NB4 (cell line): ENCODE data around the gene TNFSF13.
"Not testable (repeated sequence)": the region's sequence is repeated elsewhere in the genome, so short reads cannot be mapped to it uniquely, and the experiment has no call there.

Experiments used
- DNase-seq: peaks from one replicate; pipeline ENCODE4 v3.0.0; 2010; ENCODE audit warnings: low read depth
- H3K4me3 ChIP-seq: one replicate; pipeline ENCODE4 v1.5.1; 2011; ENCODE audit warnings: mild to moderate bottlenecking, low read depth, low read length, moderate library complexity
- CTCF ChIP-seq: IDR thresholded peaks from one replicate; pipeline ENCODE4 v1.5.1; 2012; ENCODE audit warnings: low read depth, low read length
- MAX ChIP-seq: IDR thresholded peaks from 2 replicates; pipeline ENCODE4 v1.6.1; 2011; ENCODE audit warnings: low read depth, low read length
- MYC ChIP-seq: IDR thresholded peaks from 2 replicates; pipeline ENCODE4 v1.6.1; 2011; ENCODE audit warnings: low read depth, low read length
- POLR2A ChIP-seq: IDR thresholded peaks from 2 replicates; pipeline ENCODE4 v1.6.1; 2011; ENCODE audit warnings: mild to moderate bottlenecking; ENCODE audit not compliant: insufficient read length; ENCODE audit errors: extremely low read depth

Gene TNFSF13

GRCh38 chr17:7591596-7591995, 33.0 kb downstream of the TNFSF13 start:
- TF ChIP-seq MYC, result no peak
- no peak for TF ChIP-seq CTCF
- no peak for TF ChIP-seq POLR2A
- TF ChIP-seq MAX, result no peak
- no peak for DNase-seq
- no peak overlapping the region for H3K4me3 ChIP-seq

- no peak overlapping the region for H3K4me3 ChIP-seq
- TF ChIP-seq POLR2A (no peak), MAX (no peak), MYC (no peak), CTCF (no peak)
- no peak for DNase-seq
Observed at GRCh38 chr17:7592422-7593021, 34.0 kb downstream of the TNFSF13 start.

GRCh38 chr17:7593296-7593695, 34.7 kb downstream of the TNFSF13 start:
- TF ChIP-seq MYC (no peak), CTCF (no peak), POLR2A (no peak), MAX (no peak)
- no peak for DNase-seq
- H3K4me3 ChIP-seq, result no peak overlapping the region

- not testable (repeated sequence) for DNase-seq, H3K4me3 ChIP-seq
Observed at GRCh38 chr17:7597561-7597960, 39.0 kb downstream of the TNFSF13 start.

- TF ChIP-seq MYC, result no peak
- TF ChIP-seq CTCF, result no peak
- no peak for TF ChIP-seq MAX
- no peak for TF ChIP-seq POLR2A
- H3K4me3 ChIP-seq, result no peak overlapping the region
- DNase-seq, result no peak
Observed at GRCh38 chr17:7606280-7606679, 47.7 kb downstream of the TNFSF13 start.

- TF ChIP-seq MYC (no peak), MAX (no peak), POLR2A (no peak), CTCF (no peak)
- H3K4me3 ChIP-seq, result no peak overlapping the region
- DNase-seq, result no peak
Observed at GRCh38 chr17:7610641-7611040, 52.1 kb downstream of the TNFSF13 start.
